Cardiac fibroblast (primary cell): ENCODE measurements around the gene BICD1.

ENCODE experiments used
- DNase-seq, 2 donors: peaks; one replicate each; pipeline versions ENCODE4 v3.0.0 to v3.0.0-alpha.2; 2010; ENCODE audit warnings: low read depth in 2 of 2
- H3K4me3 ChIP-seq, 2 donors: replicated peaks in 1 of 2; 1 replicate in 1 of 2; 2 replicates in 1 of 2; pipeline ENCODE4 v1.5.1; 2011; ENCODE audit warnings: low read depth in 2 of 2, low read length in 2 of 2, mild to moderate bottlenecking in 2 of 2, moderate library complexity in 1 of 2
- TF ChIP-seq, protein P1 (sequence below): IDR thresholded peaks from one replicate; pipeline ENCODE4 v1.5.1; 2011; ENCODE audit warnings: low read depth, mild to moderate bottlenecking, low read length, inconsistent platforms

The BICD1 gene

DNA sequence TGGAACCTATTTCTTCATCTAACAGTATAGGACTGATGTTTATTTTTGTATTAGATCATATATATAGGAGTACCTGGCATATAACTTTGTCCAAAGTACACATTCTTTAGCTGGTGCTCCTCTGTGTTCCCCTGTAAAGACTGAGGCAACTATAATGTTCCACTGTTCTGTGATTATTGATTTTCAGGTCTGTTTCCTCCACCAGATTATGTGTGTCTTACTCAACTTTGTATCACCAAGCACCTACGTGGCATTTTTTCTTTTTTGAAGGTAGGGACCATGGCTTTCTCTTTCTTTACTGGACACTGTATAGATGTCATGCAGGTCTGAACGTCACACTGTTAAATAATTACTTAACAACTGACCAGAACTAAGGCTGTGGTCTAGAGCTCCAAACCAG lies 29.3 kb downstream of the BICD1 start:
- TF ChIP-seq, protein P1, sequence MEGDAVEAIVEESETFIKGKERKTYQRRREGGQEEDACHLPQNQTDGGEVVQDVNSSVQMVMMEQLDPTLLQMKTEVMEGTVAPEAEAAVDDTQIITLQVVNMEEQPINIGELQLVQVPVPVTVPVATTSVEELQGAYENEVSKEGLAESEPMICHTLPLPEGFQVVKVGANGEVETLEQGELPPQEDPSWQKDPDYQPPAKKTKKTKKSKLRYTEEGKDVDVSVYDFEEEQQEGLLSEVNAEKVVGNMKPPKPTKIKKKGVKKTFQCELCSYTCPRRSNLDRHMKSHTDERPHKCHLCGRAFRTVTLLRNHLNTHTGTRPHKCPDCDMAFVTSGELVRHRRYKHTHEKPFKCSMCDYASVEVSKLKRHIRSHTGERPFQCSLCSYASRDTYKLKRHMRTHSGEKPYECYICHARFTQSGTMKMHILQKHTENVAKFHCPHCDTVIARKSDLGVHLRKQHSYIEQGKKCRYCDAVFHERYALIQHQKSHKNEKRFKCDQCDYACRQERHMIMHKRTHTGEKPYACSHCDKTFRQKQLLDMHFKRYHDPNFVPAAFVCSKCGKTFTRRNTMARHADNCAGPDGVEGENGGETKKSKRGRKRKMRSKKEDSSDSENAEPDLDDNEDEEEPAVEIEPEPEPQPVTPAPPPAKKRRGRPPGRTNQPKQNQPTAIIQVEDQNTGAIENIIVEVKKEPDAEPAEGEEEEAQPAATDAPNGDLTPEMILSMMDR = no peak
- H3K4me3 ChIP-seq = no peak overlapping the region
- DNase-seq = no peak

DNA sequence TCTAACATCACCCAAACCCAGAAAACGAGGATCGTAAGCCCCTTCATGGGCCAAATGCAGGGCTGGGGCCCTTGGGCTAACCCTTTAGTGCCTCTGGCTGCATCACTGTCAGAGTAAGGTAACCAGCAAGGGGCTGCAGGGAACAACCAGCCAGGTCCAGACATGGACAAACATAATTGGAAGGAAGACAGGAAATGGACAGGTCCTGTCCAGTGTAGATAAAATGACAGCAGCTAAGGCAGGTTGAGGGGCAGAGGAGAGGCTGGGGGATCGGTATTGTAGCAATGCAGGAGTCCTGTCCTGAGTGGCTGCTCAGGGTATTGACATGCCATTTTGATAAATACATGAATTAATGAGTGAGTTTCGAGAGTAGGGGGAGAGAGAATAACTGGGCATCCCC lies 29.8 kb downstream of the BICD1 start:
- TF ChIP-seq, protein P1 = no peak
- no peak for DNase-seq
- H3K4me3 ChIP-seq = no peak overlapping the region

DNA sequence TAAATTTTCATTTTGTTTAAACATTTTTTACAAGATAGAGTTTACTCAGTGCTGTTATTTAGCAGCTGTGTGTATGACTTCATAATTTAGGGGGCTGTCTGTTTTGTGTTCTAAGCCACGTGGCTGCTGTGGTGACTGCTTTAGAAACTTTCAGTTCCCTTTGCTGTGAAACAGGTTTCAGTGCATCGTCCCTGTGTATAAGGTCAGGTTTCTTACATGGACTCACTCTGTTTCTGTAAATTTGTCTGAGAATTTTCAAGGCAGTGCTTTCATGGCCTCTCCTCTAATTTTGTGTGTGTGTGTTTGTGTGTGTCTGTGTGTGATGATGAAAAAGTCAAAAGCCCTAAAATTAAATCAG lies 32.4 kb downstream of the BICD1 start:
- TF ChIP-seq, protein P1 = no peak
- no peak overlapping the region for H3K4me3 ChIP-seq
- peak; percentile 55 to 62 for DNase-seq

DNA sequence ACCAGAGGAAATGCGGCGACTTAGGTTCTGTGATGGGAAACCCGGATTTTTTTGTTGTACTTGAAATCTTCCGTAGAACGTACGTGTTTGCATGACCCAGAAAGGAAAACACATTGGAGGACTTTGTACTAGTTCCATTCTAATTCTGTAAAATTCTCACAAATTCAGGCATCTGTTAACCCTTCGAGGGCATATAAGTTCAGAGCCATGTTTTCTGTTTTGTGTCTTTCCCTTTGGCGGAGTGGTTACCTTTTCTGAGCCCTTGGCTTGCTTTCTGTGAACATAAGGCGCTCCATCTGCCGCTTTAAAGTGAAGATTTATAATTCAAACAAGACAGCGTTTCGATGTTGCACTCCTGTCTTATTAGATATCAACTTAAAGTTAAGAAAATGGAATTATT lies 34.2 kb downstream of the BICD1 start:
- TF ChIP-seq, protein P1 = no peak
- no peak overlapping the region for H3K4me3 ChIP-seq

DNA sequence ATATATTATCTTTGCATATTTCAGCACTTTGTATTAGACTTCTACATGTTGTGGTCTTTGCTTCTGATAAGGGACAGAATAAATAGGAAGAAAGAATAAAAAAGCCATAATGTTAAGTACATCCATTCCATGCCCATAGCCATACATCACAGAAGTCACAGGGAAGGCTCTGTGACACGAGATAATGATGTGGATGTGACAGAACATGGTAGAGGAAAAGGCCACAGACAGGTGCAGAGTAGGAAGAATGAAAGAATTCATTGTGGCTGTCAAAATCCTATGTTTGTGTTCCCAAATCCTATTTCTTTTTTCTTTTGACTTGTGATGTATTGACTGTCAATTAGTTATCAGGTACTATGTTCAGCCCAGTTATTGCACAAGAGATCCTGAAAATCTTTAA lies 38.4 kb downstream of the BICD1 start:
- TF ChIP-seq, protein P1 = no peak
- no peak for DNase-seq
- H3K4me3 ChIP-seq = no peak overlapping the region

More for the DNA sequence above, 34.2 kb downstream of the BICD1 start:
- DNase-seq = no peak

DNA sequence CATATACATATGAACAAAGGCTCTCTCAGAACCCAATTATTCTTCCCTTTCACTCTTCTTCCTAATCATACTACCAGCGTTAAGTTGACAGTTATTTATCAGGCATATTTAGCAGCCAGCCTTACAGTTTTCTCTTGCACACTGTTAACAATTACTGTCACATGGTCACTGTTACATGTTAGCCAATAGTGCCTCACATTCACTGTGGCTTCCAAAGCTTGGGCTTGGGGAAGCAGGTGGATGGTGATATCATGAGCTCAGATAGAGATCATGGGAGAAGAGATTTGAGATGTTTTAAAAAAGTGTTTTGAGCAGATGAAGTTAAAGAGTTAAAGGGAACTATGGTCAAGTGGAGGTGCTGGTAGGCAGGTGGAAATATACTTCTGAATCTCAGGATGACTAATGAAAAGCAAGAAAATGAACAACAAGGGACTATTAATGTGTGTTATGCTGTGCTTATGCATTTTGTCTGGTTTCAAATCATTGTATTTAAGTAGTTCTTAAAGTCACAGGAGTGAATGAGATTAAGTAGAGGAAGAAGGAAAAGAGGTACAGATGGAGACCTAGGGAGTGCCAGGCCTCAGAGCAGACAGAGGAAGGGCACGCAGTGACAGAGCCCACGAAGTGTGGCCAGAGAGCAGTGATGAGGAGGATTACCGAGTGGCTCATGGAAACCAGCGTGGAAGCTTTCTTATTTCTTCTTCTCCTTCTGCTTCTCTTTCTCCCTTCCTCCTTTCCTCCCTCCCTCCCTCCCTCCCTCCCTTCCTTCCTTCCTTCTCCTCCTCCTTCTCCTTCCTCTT lies 39.6 kb downstream of the BICD1 start:
- TF ChIP-seq, protein P1 = no peak
- DNase-seq = no peak

DNA sequence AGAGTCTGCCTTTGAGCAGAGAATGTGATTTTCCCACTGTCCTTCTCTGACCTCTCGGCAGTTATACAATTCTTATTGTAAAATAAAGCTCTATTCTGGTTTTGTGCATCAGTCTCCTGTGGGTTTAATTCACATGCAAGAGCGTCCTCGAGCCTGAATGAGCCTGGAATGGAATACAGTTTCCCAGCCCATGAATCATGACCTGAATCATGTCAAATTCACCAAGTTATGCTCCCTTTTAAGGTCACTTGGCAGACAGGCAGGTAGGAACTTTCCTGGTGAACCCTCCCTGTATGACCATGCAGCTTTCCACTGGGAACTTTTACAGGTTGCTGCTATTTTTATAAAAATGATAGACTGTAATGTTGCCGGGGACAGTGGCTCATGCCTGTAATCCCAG lies 41.7 kb downstream of the BICD1 start:
- DNase-seq = peak in 1 of 2 donors; percentile 82
- H3K4me3 ChIP-seq = no peak overlapping the region
- TF ChIP-seq, protein P1 = no peak

More for the DNA sequence above, 39.6 kb downstream of the BICD1 start:
- H3K4me3 ChIP-seq = no peak overlapping the region
